Left ventricle myocardium superior (tissue), 1 donor: ENCODE results near the gene AGBL1. TPM values are rescaled to one million over a fixed set of nuclear protein-coding genes. Genes with fewer than 3 reads are reported as not detected.
A peak's percentile ranks its signal among the peaks of the same experiment; 100 is the strongest.
"Not testable (repeated sequence)": the region's sequence is repeated elsewhere in the genome, so short reads cannot be mapped to it uniquely, and the experiment has no call there.

Source experiments
- ATAC-seq: fragments of 200-7000 bp; cut with Tn5 transposase; one replicate; pipeline ENCODE4 v1.9.1; 2020; ENCODE audit warnings: mild to moderate bottlenecking, moderate library complexity
- DNase-seq: peaks from one replicate; pipeline ENCODE4 v3.0.0-alpha.2; 2020
- intact Hi-C: fragments of 100-400 bp; cut with micrococcal nuclease; formaldehyde crosslinking; loops from one replicate; pipeline ENCODE4 v1.11.0; 2022
- total RNA-seq: library from RNA; stranded (reverse); fragmentation: NEBNext Ultra II Directional; extraction: Animal tissue kit (Norgen Biotek cat#: 25700); gene quantifications from one replicate; pipeline ENCODE4 v1.2.1, GENCODE V29; 2021
- donor health status: DM: no; HTN: yes; CAD: no; lungs with severe emphysema.

AGBL1 gene
- total RNA-seq, 1 donor from 2014 or later: not detected

- intact Hi-C loops: no loop called here
- DNase-seq (no peak), ATAC-seq (peak; percentile 45)
Observed at GRCh38 chr15:87031540-87032230, 952.0 kb downstream of the AGBL1 start.

GRCh38 chr15:87032295-87032694 is 952.6 kb downstream of the AGBL1 start:
- DNase-seq (no peak), ATAC-seq (no peak)
- intact Hi-C loops: no loop called here

GRCh38 chr15:87033056-87033455 is 953.4 kb downstream of the AGBL1 start:
- ATAC-seq (no peak), DNase-seq (no peak)
- intact Hi-C loops: no loop called here

GRCh38 chr15:87034886-87035285 is 955.2 kb downstream of the AGBL1 start:
- DNase-seq: no peak
- intact Hi-C loops: no loop called here
- ATAC-seq: no peak

- DNase-seq: no peak
- ATAC-seq: no peak
- intact Hi-C loops: no loop called here
Observed at GRCh38 chr15:87038404-87038803, 958.7 kb downstream of the AGBL1 start.

- DNase-seq, intact Hi-C loops, ATAC-seq: not testable (repeated sequence)
Observed at GRCh38 chr15:87042619-87043018, 962.9 kb downstream of the AGBL1 start.

GRCh38 chr15:87045746-87046145 is 966.1 kb downstream of the AGBL1 start:
- DNase-seq (no peak), ATAC-seq (no peak)
- intact Hi-C loops: no loop called here

- intact Hi-C loops: no loop called here
- DNase-seq: no peak
Observed at GRCh38 chr15:87047203-87047965, 967.7 kb downstream of the AGBL1 start.

More at GRCh38 chr15:87047203-87047965, 967.7 kb downstream of the AGBL1 start:
- ATAC-seq: no peak
